ENCODE data around the gene SVIL. TPM values are rescaled to one million over a fixed set of nuclear protein-coding genes. Genes with fewer than 3 reads are reported as not detected.
"Not testable (repeated sequence)": the region's sequence is repeated elsewhere in the genome, so short reads cannot be mapped to it uniquely, and the experiment has no call there.

SVIL gene
- total RNA-seq, 4 donors from 2014 or later = 30.3 to 84.3 (median 62.5) TPM

DNA sequence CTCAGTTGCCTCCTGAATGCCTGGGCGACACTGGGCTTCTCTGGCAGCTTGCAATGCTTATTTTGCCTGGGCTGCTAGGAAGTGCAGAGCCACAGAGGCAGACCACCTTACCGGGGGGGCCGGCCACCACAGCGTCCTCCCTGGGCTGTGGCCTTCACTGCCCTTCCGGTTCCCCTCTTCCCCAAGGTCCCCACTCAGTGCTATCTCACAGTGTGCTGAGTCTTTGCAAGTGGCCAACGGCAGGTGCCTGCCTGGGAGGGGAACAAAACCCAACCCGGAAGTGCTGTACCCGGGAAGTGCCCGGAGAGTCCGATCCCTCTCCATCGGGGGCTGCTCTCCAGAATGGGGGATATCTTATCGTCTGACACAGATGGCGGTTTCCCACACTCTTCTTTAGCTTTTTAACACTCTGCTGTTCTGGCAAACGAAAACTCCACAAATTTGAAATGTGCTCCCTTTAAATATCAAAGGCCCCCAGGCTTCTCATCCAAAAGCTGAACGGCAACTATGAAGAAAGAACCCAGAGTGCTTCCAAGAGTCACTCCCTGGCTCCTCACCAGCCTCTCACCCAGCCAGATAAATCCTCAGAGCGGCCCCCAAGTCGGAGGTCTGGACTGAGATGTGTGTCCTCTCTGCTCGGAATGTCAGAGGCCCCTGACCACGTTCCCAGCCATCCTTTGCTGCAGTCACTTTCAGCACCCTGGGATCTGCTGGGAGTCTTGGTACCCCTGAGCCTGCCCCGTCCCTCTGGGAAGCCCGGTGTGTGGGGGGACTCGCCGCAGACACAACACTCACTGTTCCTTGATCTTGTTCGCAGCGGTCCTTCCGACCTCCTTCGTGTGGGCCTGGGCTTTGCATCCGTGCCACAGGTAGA is 165.1 kb downstream of the SVIL start:
- no peaks in the 10 kb centered on the region for H3K27me3 ChIP-seq
- H3K4me3 ChIP-seq = no peak overlapping the region
- H3K36me3 ChIP-seq = peaks cover 0 to 87% (median 0%) of the 10 kb centered on the region in 3 donors
- peaks cover 0 to 10% (median 0%) of the 10 kb centered on the region in 4 donors for H3K4me1 ChIP-seq
- DNase-seq = no peak
- TF ChIP-seq POLR2A (IDR thresholded peaks at IDR 0.05) = no peak
- TF ChIP-seq, protein P1, sequence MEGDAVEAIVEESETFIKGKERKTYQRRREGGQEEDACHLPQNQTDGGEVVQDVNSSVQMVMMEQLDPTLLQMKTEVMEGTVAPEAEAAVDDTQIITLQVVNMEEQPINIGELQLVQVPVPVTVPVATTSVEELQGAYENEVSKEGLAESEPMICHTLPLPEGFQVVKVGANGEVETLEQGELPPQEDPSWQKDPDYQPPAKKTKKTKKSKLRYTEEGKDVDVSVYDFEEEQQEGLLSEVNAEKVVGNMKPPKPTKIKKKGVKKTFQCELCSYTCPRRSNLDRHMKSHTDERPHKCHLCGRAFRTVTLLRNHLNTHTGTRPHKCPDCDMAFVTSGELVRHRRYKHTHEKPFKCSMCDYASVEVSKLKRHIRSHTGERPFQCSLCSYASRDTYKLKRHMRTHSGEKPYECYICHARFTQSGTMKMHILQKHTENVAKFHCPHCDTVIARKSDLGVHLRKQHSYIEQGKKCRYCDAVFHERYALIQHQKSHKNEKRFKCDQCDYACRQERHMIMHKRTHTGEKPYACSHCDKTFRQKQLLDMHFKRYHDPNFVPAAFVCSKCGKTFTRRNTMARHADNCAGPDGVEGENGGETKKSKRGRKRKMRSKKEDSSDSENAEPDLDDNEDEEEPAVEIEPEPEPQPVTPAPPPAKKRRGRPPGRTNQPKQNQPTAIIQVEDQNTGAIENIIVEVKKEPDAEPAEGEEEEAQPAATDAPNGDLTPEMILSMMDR (IDR thresholded peaks at IDR 0.05) = no peak
- no peaks in the 10 kb centered on the region for H3K9me3 ChIP-seq
- H3K27ac ChIP-seq = no peak overlapping the region

GRCh38 chr10:29465384-29465783 is 169.4 kb downstream of the SVIL start:
- H3K4me1 ChIP-seq = no peaks in the 10 kb centered on the region
- H3K4me3 ChIP-seq = no peak overlapping the region
- TF ChIP-seq POLR2A (IDR thresholded peaks at IDR 0.05) = no peak
- TF ChIP-seq, protein P1 (IDR thresholded peaks at IDR 0.05) = peak in 2 of 6 experiments; percentile 7 to 10
- peaks cover 0 to 88% (median 0%) of the 10 kb centered on the region in 3 donors for H3K36me3 ChIP-seq
- H3K27me3 ChIP-seq = no peaks in the 10 kb centered on the region
- peaks cover 0 to 4% (median 0%) of the 10 kb centered on the region in 4 donors for H3K9me3 ChIP-seq
- H3K27ac ChIP-seq = no peak overlapping the region
- DNase-seq = no peak

- H3K27me3 ChIP-seq, H3K9me3 ChIP-seq, H3K4me1 ChIP-seq, H3K4me3 ChIP-seq, H3K27ac ChIP-seq, DNase-seq: not testable (repeated sequence)
- peaks cover 0 to 88% (median 0%) of the 10 kb centered on the region in 3 donors for H3K36me3 ChIP-seq
Measured at GRCh38 chr10:29464671-29465171, 170.1 kb downstream of the SVIL start.

DNA sequence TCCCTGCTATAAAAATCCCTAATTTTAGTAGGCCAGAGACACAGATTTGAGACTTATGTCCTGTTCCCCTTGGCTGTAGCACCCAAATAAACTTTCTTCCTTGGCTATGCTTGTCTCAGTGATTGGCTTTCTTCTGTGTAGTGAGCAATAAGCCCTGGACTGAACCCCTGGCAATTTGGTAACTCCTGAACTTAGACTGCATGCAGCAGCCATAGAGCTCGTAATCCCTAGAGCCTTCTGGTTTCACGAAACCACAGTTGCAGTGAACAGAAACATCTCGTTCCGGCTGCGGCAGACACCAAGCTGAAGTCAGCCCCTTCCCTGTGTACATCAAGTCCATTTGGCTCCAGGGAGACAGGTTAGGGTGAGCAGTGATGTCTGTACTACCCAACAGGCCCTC is 173.7 kb downstream of the SVIL start:
- Histone ChIP-seq H3K4me1 (no peaks in the 10 kb centered on the region), H3K4me3 (no peak overlapping the region), H3K27me3 (no peaks in the 10 kb centered on the region), H3K36me3 (peaks cover 0 to 87% (median 0%) of the 10 kb centered on the region in 3 donors), H3K9me3 (peaks cover 0 to 5% (median 0%) of the 10 kb centered on the region in 4 donors), H3K27ac (no peak overlapping the region)
- no peak for TF ChIP-seq POLR2A (IDR thresholded peaks at IDR 0.05)
- TF ChIP-seq, protein P1 (IDR thresholded peaks at IDR 0.05) = no peak
- DNase-seq = no peak

DNA sequence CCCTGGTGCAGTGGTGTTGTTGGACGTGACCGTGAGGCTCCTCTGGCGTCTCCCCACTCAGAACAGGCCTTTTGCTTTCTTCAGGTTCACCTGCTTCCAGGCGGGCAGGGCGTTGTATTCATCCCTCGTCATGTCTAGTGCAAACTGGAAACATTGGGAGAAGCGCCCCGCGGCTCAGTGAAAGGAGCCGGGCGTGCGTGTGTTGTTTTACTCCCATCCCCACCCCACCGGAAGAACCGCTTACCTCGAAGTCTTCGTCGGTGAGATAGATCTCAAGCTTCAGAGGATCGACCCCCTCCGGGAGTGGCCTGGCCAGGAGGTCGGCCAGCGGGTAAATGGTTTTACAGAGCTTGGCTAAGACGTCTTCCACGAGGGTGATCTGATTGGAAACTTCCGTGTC is 176.6 kb downstream of the SVIL start:
- peaks cover 0 to 63% (median 0%) of the 10 kb centered on the region in 3 donors for H3K36me3 ChIP-seq
- not testable (repeated sequence) for H3K4me3 ChIP-seq, H3K27me3 ChIP-seq, H3K9me3 ChIP-seq, H3K27ac ChIP-seq, DNase-seq, H3K4me1 ChIP-seq

GRCh38 chr10:29455095-29455494 is 179.7 kb downstream of the SVIL start:
- H3K4me3 ChIP-seq = no peak overlapping the region
- no peaks in the 10 kb centered on the region for H3K4me1 ChIP-seq
- H3K27ac ChIP-seq = no peak overlapping the region
- no peaks in the 10 kb centered on the region for H3K9me3 ChIP-seq
- peaks cover 0 to 34% (median 0%) of the 10 kb centered on the region in 3 donors for H3K36me3 ChIP-seq
- DNase-seq = no peak
- H3K27me3 ChIP-seq = no peaks in the 10 kb centered on the region
- no peak for TF ChIP-seq POLR2A (IDR thresholded peaks at IDR 0.05)
- TF ChIP-seq, protein P1 (IDR thresholded peaks at IDR 0.05) = no peak

Data from Peyer's patch (tissue), 4 donors.